KMS-11 (cell line): ENCODE measurements around the gene CEP41.

Experiments used
- H2AFZ ChIP-seq: fragments of 200-600 bp; sonication (generic); 2 replicates; pipeline ENCODE4 v1.6.1; 2016; ENCODE audit warnings: antibody characterized with exemption, mixed run types, low read depth
- H3K27ac ChIP-seq: fragments of 200-600 bp; sonication (generic); 2 replicates; pipeline ENCODE4 v1.6.1; 2016; ENCODE audit warnings: mild to moderate bottlenecking, mixed run types
- H3K27me3 ChIP-seq: fragments of 200-600 bp; sonication (generic); 2 replicates; pipeline ENCODE4 v1.6.1; 2017; ENCODE audit warnings: mild to moderate bottlenecking, low read depth, mixed run types, moderate library complexity; ENCODE audit not compliant: insufficient read depth
- H3K36me3 ChIP-seq: fragments of 200-600 bp; sonication (generic); 2 replicates; pipeline ENCODE4 v1.6.1; 2017; ENCODE audit warnings: mild to moderate bottlenecking, mixed run types; ENCODE audit not compliant: insufficient read depth
- H3K4me1 ChIP-seq: fragments of 200-600 bp; sonication (generic); 2 replicates; pipeline ENCODE4 v1.6.1; 2016; ENCODE audit warnings: mild to moderate bottlenecking, low read depth, mixed run types; ENCODE audit not compliant: poor library complexity, severe bottlenecking
- H3K4me2 ChIP-seq: fragments of 200-600 bp; sonication (generic); 2 replicates; pipeline ENCODE4 v1.7.0; 2016; ENCODE audit warnings: mild to moderate bottlenecking, mixed run types
- H3K4me3 ChIP-seq: fragments of 200-600 bp; sonication (generic); IDR thresholded peaks from 2 replicates; pipeline ENCODE4 v1.6.1; 2017; ENCODE audit warnings: low read depth, low read length, mixed read lengths; ENCODE audit not compliant: insufficient read depth
- H3K79me2 ChIP-seq: fragments of 200-600 bp; sonication (generic); 2 replicates; pipeline ENCODE4 v1.6.1; 2016; ENCODE audit warnings: low read depth, mixed run types; ENCODE audit not compliant: insufficient read depth
- H3K9ac ChIP-seq: fragments of 200-600 bp; sonication (generic); 2 replicates; pipeline ENCODE4 v1.6.1; 2016; ENCODE audit warnings: mild to moderate bottlenecking, mixed run types
- H4K20me1 ChIP-seq: fragments of 200-600 bp; sonication (generic); 2 replicates; pipeline ENCODE4 v1.6.1; 2016; ENCODE audit warnings: mild to moderate bottlenecking, mixed run types; ENCODE audit not compliant: insufficient read depth
- CTCF ChIP-seq: fragments of 200-600 bp; sonication (generic); conservative IDR thresholded peaks from 2 replicates; pipeline ENCODE4 v1.6.1; 2017; ENCODE audit warnings: low read depth, mild to moderate bottlenecking, antibody characterized with exemption, low read length, moderate library complexity, mixed read lengths

The CEP41 gene

DNA sequence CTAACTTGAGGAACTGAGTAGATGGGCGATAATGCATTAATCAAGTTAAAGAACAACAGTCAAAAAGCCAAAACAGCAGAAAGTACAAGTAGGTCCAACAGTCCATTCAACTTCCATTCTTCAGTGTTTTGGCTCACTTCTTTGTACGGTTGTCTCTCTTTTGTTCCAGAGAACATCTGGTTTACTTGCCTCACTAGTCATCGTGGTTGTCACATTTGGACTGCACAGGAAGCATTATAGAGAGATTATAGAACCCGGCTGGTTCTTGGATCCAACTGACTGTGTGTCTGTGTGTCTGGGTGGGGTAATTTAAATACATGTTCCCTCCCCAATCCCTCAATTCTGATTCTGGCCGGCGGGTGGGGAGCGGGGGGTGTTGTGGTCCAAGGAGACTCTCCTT is 1.8 kb upstream of the CEP41 start:
- Histone ChIP-seq H2AFZ (peak overlapping the region; percentile 97; the same call in 1 of the 2 replicates), H4K20me1 (no peaks in the 10 kb centered on the region), H3K27me3 (no peaks in the 10 kb centered on the region), H3K4me3 (no peak overlapping the region), H3K4me2 (no peak overlapping the region), H3K27ac (no peak overlapping the region), H3K9ac (no peak overlapping the region), H3K4me1 (peaks cover 16% of the 10 kb centered on the region), H3K36me3 (no peaks in the 10 kb centered on the region), H3K79me2 (no peaks in the 10 kb centered on the region)
- no peak for TF ChIP-seq CTCF

- peak overlapping the region; percentile 92 for H3K4me2 ChIP-seq
- peak overlapping the region; percentile 49 for H3K27ac ChIP-seq
- H3K4me1 ChIP-seq, result peaks cover 16% of the 10 kb centered on the region
- no peaks in the 10 kb centered on the region for H3K27me3 ChIP-seq
- H3K79me2 ChIP-seq, result no peaks in the 10 kb centered on the region
- no peak for TF ChIP-seq CTCF
- no peaks in the 10 kb centered on the region for H3K36me3 ChIP-seq
- H2AFZ ChIP-seq, result peak overlapping the region; percentile 97
- H3K9ac ChIP-seq, result peak overlapping the region; percentile 56; the same call in 1 of the 2 replicates
- no peak overlapping the region for H3K4me3 ChIP-seq
- H4K20me1 ChIP-seq, result no peaks in the 10 kb centered on the region
Measured at GRCh38 chr7:130441408-130441869, 623 bp upstream of the CEP41 start.

- Histone ChIP-seq H3K27ac (no peak overlapping the region), H3K36me3 (no peaks in the 10 kb centered on the region), H2AFZ (no peak overlapping the region), H3K4me1 (peaks cover 20% of the 10 kb centered on the region), H3K27me3 (no peaks in the 10 kb centered on the region), H3K9ac (no peak overlapping the region), H3K4me2 (no peak overlapping the region), H3K79me2 (no peaks in the 10 kb centered on the region), H4K20me1 (no peaks in the 10 kb centered on the region), H3K4me3 (no peak overlapping the region)
- no peak for TF ChIP-seq CTCF
Measured at GRCh38 chr7:130436253-130436652, 4.6 kb downstream of the CEP41 start.

- Histone ChIP-seq H3K36me3 (no peaks in the 10 kb centered on the region), H3K27me3 (no peaks in the 10 kb centered on the region), H3K4me1 (peaks cover 19% of the 10 kb centered on the region), H3K27ac (no peak overlapping the region), H3K4me3 (no peak overlapping the region), H4K20me1 (no peaks in the 10 kb centered on the region), H3K4me2 (no peak overlapping the region), H3K79me2 (no peaks in the 10 kb centered on the region), H3K9ac (no peak overlapping the region), H2AFZ (no peak overlapping the region)
- no peak for TF ChIP-seq CTCF
Measured at GRCh38 chr7:130435311-130435854, 5.4 kb downstream of the CEP41 start.
